Measurements from ENCODE around the gene MUC5AC.
"Not testable (repeated sequence)": the region's sequence is repeated elsewhere in the genome, so short reads cannot be mapped to it uniquely, and the experiment has no call there.

MUC5AC gene

GRCh38 chr11:1112351-1113191, 45.2 kb upstream of the MUC5AC start:
- H2AFZ ChIP-seq (ENCODE audit: low read depth, low read length) = no peak overlapping the region
- H3K9ac ChIP-seq (ENCODE audit: low read depth, low read length) = no peak overlapping the region
- no peak for DNase-seq
- no peaks in the 10 kb centered on the region for H3K4me1 ChIP-seq (ENCODE audit: insufficient read depth, low read length)
- TF ChIP-seq CTCF (IDR thresholded peaks at IDR 0.05; ENCODE audit: borderline replicate concordance, extremely low read depth, low read length, poor library complexity, severe bottlenecking) (no peak), EZH2 (IDR thresholded peaks at IDR 0.05; ENCODE audit: borderline replicate concordance, low read depth, low read length, severe bottlenecking) (no peak)
- H4K20me1 ChIP-seq (ENCODE audit: insufficient read depth, low read length) = no peaks in the 10 kb centered on the region
- no peaks in the 10 kb centered on the region for H3K79me2 ChIP-seq (ENCODE audit: insufficient read depth, low read length)
- H3K4me2 ChIP-seq (ENCODE audit: insufficient read depth, low read length) = no peak overlapping the region
- no peaks in the 10 kb centered on the region for H3K27me3 ChIP-seq (ENCODE audit: insufficient read depth, low read length, poor library complexity)
- H3K4me3 ChIP-seq (ENCODE audit: low read depth in 1 of 2, low read length in 2 of 2) = no peak overlapping the region
- H3K9me3 ChIP-seq (ENCODE audit: insufficient read depth, low read length, severe bottlenecking) = no peaks in the 10 kb centered on the region
- no peak overlapping the region for H3K27ac ChIP-seq (ENCODE audit: low read length)
- no peaks in the 10 kb centered on the region for H3K36me3 ChIP-seq (ENCODE audit: insufficient read depth, low read length)
- no peak for ATAC-seq (ENCODE audit: insufficient read depth, low read depth)

DNA sequence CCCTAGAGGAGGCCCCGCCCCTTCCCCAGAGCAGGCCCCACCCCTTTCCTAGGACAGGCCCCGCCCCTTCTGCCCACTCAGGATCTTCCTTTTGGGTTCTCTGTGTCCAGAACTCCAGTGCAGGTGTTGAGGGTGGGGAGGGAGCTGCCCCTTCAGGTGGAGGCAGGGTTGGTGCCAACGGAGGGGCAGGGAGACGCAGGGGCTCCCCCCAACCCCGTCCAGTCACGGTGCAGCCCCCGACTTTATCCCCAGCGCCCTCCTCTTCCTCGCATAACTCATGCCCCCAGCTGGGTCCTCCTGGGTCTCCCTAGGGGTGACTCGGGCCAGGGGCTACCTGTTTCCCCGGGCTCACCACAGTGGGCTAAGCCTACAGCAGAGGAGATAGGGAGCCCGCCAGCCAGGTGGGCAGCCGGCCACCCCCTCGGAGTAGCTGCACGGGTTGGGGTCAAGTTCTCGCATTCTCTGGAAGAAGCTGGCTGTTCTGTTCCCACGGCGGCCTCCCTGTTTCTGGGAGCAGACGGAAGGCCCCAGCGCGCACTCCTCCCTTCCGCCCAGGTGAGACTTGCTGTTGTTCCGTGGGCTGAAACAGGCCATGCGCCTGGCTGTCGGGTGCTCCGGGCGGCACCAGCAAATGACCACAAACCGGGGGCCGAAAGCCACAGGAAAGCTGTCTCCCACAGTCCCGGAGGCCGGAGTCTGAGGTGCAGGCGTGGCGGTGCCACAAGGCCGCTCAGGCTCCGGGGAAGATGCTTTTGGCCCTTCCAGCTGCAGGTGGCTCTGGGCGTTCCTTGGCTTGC, 44.1 kb upstream of the MUC5AC start:
- no peak for TF ChIP-seq EZH2 (IDR thresholded peaks at IDR 0.05; ENCODE audit: borderline replicate concordance, low read depth, low read length, severe bottlenecking)
- Histone ChIP-seq H3K36me3 (ENCODE audit: insufficient read depth, low read length) (no peaks in the 10 kb centered on the region), H3K27me3 (ENCODE audit: insufficient read depth, low read length, poor library complexity) (no peaks in the 10 kb centered on the region), H3K27ac (ENCODE audit: low read length) (no peak overlapping the region), H3K4me2 (ENCODE audit: insufficient read depth, low read length) (no peak overlapping the region), H4K20me1 (ENCODE audit: insufficient read depth, low read length) (no peaks in the 10 kb centered on the region), H3K9ac (ENCODE audit: low read depth, low read length) (no peak overlapping the region), H3K79me2 (ENCODE audit: insufficient read depth, low read length) (no peaks in the 10 kb centered on the region), H2AFZ (ENCODE audit: low read depth, low read length) (no peak overlapping the region), H3K9me3 (ENCODE audit: insufficient read depth, low read length, severe bottlenecking) (no peaks in the 10 kb centered on the region), H3K4me1 (ENCODE audit: insufficient read depth, low read length) (no peaks in the 10 kb centered on the region), H3K4me3 (ENCODE audit: low read depth in 1 of 2, low read length in 2 of 2) (no peak overlapping the region)
- DNase-seq (no peak), ATAC-seq (ENCODE audit: insufficient read depth, low read depth) (no peak)

- not testable (repeated sequence) for H3K27me3 ChIP-seq (ENCODE audit: insufficient read depth, low read length, poor library complexity); H4K20me1 ChIP-seq (ENCODE audit: insufficient read depth, low read length); H3K4me3 ChIP-seq (ENCODE audit: low read depth in 1 of 2, low read length in 2 of 2); H3K36me3 ChIP-seq (ENCODE audit: insufficient read depth, low read length); ATAC-seq (ENCODE audit: insufficient read depth, low read depth); H3K9ac ChIP-seq (ENCODE audit: low read depth, low read length); DNase-seq; H3K4me2 ChIP-seq (ENCODE audit: insufficient read depth, low read length); H3K9me3 ChIP-seq (ENCODE audit: insufficient read depth, low read length, severe bottlenecking); H2AFZ ChIP-seq (ENCODE audit: low read depth, low read length); H3K27ac ChIP-seq (ENCODE audit: low read length); H3K4me1 ChIP-seq (ENCODE audit: insufficient read depth, low read length); H3K79me2 ChIP-seq (ENCODE audit: insufficient read depth, low read length)
Measured at GRCh38 chr11:1115292-1115691, 42.5 kb upstream of the MUC5AC start.

GRCh38 chr11:1116104-1116503, 41.6 kb upstream of the MUC5AC start:
- Histone ChIP-seq H3K27me3 (ENCODE audit: insufficient read depth, low read length, poor library complexity) (no peaks in the 10 kb centered on the region), H3K9me3 (ENCODE audit: insufficient read depth, low read length, severe bottlenecking) (no peaks in the 10 kb centered on the region), H3K4me2 (ENCODE audit: insufficient read depth, low read length) (no peak overlapping the region), H3K4me3 (ENCODE audit: low read depth in 1 of 2, low read length in 2 of 2) (no peak overlapping the region), H3K4me1 (ENCODE audit: insufficient read depth, low read length) (no peaks in the 10 kb centered on the region), H3K27ac (ENCODE audit: low read length) (no peak overlapping the region), H3K9ac (ENCODE audit: low read depth, low read length) (no peak overlapping the region), H3K36me3 (ENCODE audit: insufficient read depth, low read length) (no peaks in the 10 kb centered on the region), H2AFZ (ENCODE audit: low read depth, low read length) (no peak overlapping the region), H3K79me2 (ENCODE audit: insufficient read depth, low read length) (no peaks in the 10 kb centered on the region), H4K20me1 (ENCODE audit: insufficient read depth, low read length) (no peaks in the 10 kb centered on the region)
- TF ChIP-seq EZH2 (IDR thresholded peaks at IDR 0.05; ENCODE audit: borderline replicate concordance, low read depth, low read length, severe bottlenecking) (no peak), CTCF (IDR thresholded peaks at IDR 0.05; ENCODE audit: borderline replicate concordance, extremely low read depth, low read length, poor library complexity, severe bottlenecking) (no peak)
- ATAC-seq (ENCODE audit: insufficient read depth, low read depth) = no peak
- DNase-seq = no peak

Data from DND-41 (cell line).